ENCODE measurements around the gene ANKRD18A. TPM values are rescaled to one million over a fixed set of nuclear protein-coding genes. Genes with fewer than 3 reads are reported as not detected.
A peak's percentile ranks its signal among the peaks of the same experiment; 100 is the strongest.

The ANKRD18A gene
- total RNA-seq, 1 donor from 2014 or later, result 4.5 TPM

DNA sequence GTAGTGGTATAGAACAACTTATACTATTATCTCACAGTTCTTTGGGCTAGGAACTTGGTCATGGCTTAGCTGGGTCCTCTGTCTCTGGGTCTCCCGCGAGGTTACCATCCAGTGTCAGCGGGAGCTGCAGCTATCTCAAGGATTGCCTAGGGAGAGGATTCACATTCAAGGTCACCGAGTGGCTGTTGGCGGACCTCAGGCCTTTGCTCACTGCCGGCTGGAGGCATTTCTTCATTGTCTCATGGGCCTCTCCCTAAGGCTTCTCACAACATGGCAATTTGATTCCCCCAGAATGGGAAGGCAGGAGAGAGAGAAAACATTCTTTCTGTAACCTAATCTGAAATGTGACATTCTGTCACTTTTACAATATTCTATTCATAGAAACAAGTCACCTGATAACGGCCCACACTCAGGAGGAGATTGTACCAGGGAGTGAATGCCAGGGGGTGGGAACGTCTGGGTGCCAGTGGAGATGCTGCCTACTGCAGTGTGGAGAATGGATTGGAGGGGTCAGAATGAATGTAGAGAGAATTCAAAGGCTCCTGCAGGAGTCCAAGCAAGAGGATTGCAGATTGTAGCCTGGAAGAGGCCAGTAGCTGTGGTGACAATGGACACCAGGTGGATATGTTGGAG is 29.5 kb upstream of the ANKRD18A start:
- H3K27me3 Mint-ChIP-seq (ENCODE audit: low read depth), result no peaks in the 10 kb centered on the region
- TF ChIP-seq, protein P1, sequence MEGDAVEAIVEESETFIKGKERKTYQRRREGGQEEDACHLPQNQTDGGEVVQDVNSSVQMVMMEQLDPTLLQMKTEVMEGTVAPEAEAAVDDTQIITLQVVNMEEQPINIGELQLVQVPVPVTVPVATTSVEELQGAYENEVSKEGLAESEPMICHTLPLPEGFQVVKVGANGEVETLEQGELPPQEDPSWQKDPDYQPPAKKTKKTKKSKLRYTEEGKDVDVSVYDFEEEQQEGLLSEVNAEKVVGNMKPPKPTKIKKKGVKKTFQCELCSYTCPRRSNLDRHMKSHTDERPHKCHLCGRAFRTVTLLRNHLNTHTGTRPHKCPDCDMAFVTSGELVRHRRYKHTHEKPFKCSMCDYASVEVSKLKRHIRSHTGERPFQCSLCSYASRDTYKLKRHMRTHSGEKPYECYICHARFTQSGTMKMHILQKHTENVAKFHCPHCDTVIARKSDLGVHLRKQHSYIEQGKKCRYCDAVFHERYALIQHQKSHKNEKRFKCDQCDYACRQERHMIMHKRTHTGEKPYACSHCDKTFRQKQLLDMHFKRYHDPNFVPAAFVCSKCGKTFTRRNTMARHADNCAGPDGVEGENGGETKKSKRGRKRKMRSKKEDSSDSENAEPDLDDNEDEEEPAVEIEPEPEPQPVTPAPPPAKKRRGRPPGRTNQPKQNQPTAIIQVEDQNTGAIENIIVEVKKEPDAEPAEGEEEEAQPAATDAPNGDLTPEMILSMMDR (IDR thresholded peaks at IDR 0.05), result no peak
- no peaks in the 10 kb centered on the region for H3K9me3 Mint-ChIP-seq (ENCODE audit: low read depth)
- peaks cover 6% of the 10 kb centered on the region for H3K4me1 Mint-ChIP-seq (ENCODE audit: low read depth)
- no peak for DNase-seq (ENCODE audit: low spot score)
- H3K27ac Mint-ChIP-seq (ENCODE audit: unreplicated experiment), result peak overlapping the region; percentile 33
- no peak overlapping the region for H3K4me3 Mint-ChIP-seq (ENCODE audit: unreplicated experiment)
- H3K36me3 Mint-ChIP-seq (ENCODE audit: low read depth), result peaks cover 2% of the 10 kb centered on the region

DNA sequence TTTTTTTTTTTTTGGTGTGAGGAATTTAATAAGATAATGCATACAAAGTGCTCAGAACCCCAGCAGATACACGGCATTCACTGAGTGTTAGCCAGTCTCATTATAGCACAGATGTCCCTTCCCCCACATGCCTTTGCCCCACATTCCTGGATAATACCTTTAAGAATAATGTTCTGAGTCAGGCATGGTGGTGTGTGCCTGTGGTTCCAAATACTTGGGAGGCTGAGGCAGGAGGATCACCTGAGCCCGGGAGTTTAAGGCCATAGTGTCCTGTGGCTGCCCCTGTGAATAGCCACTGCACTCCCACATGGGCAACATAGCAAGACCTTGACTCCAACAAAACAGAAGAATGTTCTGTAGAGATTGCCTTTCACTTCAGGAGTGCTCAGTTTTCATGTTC is 24.2 kb upstream of the ANKRD18A start:
- Mint-ChIP-seq H3K27ac (ENCODE audit: unreplicated experiment) (no peak overlapping the region), H3K9me3 (ENCODE audit: low read depth) (no peaks in the 10 kb centered on the region), H3K27me3 (ENCODE audit: low read depth) (no peaks in the 10 kb centered on the region), H3K36me3 (ENCODE audit: low read depth) (peaks cover 2% of the 10 kb centered on the region), H3K4me3 (ENCODE audit: unreplicated experiment) (no peak overlapping the region), H3K4me1 (ENCODE audit: low read depth) (peaks cover 5% of the 10 kb centered on the region)
- TF ChIP-seq, protein P1 (IDR thresholded peaks at IDR 0.05), result no peak
- no peak for DNase-seq (ENCODE audit: low spot score)

DNA sequence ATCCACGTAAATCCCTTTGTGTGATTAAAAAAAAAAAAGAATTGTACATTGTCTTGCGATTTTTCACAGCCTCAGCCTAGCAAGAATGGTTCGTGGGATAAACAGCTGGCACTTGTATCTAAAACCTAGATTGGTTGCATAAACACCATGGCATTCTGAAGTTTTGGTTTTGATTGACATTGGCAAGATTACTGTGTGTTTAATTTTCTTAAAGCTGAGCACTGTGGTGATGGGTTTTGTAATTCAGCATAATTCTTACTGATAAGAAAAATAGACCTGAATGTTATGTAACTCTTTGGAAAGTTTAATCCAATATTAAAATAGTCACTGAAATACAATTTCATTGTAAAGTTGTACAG is 23.4 kb upstream of the ANKRD18A start:
- no peaks in the 10 kb centered on the region for H3K27me3 Mint-ChIP-seq (ENCODE audit: low read depth)
- H3K4me1 Mint-ChIP-seq (ENCODE audit: low read depth), result peaks cover 5% of the 10 kb centered on the region
- H3K27ac Mint-ChIP-seq (ENCODE audit: unreplicated experiment), result no peak overlapping the region
- DNase-seq (ENCODE audit: low spot score), result no peak
- H3K36me3 Mint-ChIP-seq (ENCODE audit: low read depth), result peaks cover 2% of the 10 kb centered on the region
- TF ChIP-seq, protein P1 (IDR thresholded peaks at IDR 0.05), result no peak
- H3K4me3 Mint-ChIP-seq (ENCODE audit: unreplicated experiment), result no peak overlapping the region
- H3K9me3 Mint-ChIP-seq (ENCODE audit: low read depth), result no peaks in the 10 kb centered on the region

DNA sequence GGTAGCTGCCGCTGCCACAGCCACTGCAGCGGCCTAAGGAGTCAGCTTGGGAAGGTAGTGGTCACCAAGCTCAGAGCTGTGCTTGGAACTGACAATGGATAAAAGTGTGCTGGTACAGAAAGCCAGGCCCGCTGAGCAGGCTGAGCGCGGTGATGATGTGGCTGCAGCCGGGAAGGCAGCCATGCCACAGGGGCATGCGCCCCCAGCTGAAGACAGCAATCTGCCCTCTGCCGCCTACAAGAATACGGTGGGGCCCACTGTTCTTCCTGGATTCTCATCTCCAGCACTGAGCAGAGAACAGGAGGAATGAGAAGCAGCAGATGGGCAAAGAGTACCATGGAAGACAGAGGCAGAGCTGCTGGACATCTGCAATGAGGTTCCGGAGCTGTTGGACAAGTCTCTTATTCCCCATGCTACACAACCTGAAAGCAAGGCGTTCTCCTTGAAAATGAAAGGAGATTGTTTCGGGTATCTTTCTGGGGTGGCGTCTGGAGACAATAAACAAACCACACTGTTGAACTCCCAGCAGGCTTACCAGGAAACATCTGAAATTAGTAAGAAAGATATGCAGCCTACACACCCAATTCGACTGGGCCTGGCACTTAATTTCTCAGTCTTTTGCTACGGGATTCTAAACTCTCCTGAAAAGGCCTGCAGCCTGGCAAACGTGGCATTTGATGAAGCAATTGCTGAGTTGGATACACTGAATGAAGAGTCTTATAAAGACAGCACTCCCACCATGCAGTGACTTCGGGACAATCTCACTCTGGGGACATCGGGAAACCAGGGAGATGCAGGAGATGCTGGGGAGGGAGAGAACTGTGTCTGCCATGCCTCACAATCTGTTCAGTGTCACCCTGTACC is 22.8 kb upstream of the ANKRD18A start:
- H3K9me3 Mint-ChIP-seq (ENCODE audit: low read depth), result no peaks in the 10 kb centered on the region
- H3K4me1 Mint-ChIP-seq (ENCODE audit: low read depth), result peaks cover 5% of the 10 kb centered on the region
- no peak overlapping the region for H3K4me3 Mint-ChIP-seq (ENCODE audit: unreplicated experiment)
- TF ChIP-seq, protein P1 (IDR thresholded peaks at IDR 0.05), result no peak
- no peaks in the 10 kb centered on the region for H3K27me3 Mint-ChIP-seq (ENCODE audit: low read depth)
- no peak for DNase-seq (ENCODE audit: low spot score)
- H3K36me3 Mint-ChIP-seq (ENCODE audit: low read depth), result peaks cover 2% of the 10 kb centered on the region
- no peak overlapping the region for H3K27ac Mint-ChIP-seq (ENCODE audit: unreplicated experiment)

DNA sequence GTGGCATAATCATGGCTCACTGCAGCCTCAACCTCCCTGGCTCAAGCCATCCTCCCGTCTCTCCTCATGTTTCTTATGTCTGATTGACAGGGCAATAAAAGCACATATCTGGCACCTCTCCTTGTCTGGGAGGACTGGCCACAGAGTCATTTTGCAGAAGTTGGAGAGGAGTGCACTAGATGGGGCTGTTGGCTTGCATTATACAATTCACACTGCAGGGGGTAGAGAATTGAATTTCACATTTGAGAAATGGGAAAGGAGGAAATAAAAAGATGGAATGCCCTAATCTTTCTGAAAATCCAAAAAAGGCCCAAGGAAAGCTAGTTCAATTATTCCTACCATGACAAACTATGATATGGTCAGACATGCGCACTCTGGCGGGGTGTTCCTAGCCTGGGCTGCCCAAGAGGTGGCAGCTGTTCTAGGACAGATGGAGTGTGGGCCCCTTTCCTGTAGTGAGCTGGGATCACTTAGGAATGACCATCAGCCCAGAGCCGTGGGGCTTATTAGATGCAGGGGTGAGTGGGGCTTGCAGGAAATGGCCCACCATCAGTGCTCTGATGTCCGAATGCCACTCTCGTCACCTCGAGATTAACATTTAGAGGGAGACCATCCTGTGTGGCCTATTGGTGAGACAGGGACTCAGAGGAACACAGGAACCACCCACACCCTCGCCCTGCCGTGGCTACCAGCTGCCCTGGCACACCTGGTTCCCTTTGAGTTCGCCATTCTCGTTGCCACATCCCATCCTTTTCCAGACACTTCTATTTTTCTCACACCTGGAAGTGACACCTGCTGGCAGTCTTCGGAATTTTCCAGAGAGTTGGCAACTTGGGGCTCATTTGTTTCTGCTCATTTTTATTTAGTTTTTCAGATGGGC is 21.8 kb upstream of the ANKRD18A start:
- Mint-ChIP-seq H3K4me3 (ENCODE audit: unreplicated experiment) (no peak overlapping the region), H3K36me3 (ENCODE audit: low read depth) (no peaks in the 10 kb centered on the region), H3K9me3 (ENCODE audit: low read depth) (no peaks in the 10 kb centered on the region), H3K27me3 (ENCODE audit: low read depth) (no peaks in the 10 kb centered on the region), H3K4me1 (ENCODE audit: low read depth) (peaks cover 5% of the 10 kb centered on the region), H3K27ac (ENCODE audit: unreplicated experiment) (no peak overlapping the region)
- TF ChIP-seq, protein P1 (IDR thresholded peaks at IDR 0.05), result peak; percentile 83
- no peak for DNase-seq (ENCODE audit: low spot score)
